GM04504 (cell line): ENCODE results near the gene FOXP4.
A peak's percentile ranks its signal among the peaks of the same experiment; 100 is the strongest.

Experiments used
- DNase-seq: peaks from one replicate; pipeline ENCODE4 v3.0.0-alpha.2; 2012; ENCODE audit warnings: low read depth

Gene FOXP4

GRCh38 chr6:41519745-41520699 is 26.2 kb upstream of the FOXP4 start:
- no peak for DNase-seq

- no peak for DNase-seq
These were observed 23.2 kb upstream of the FOXP4 start for GRCh38 chr6:41522780-41523548.

DNA sequence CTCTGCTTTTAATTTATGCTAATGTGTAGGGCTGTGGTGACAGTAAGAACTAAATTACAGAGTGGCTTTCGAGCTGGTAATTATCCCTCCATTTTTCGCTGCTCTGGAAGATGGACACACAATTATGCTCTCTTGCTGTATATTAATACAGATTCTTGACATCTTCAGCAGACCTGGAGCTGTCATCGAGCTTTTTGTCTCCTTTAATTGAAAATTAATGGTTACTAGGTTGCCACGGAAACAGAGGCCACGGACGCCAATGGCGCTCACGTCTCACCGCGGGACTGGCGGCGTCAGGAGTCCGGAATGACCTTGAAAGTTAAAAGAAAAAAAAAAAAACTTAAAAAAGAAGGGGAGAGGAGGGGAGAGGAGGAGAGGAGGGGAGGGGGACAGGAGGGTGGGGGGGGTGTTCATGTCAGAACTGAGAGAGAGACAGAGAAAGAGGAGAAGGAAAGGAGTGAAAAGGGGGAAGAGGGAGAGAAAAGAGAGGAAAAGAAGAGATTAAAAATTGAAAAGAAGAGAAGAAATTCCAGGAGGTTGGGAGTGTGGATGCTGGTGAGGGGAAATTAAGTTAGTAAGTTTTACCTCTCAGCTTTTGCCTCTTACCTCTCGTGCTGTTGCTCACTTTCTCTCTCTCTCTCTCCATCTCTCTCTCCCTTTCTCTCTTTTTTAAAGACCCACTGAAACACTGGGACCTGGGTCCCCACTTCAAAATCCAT is 22.1 kb upstream of the FOXP4 start:
- no peak for DNase-seq

GRCh38 chr6:41524634-41525011 is 21.6 kb upstream of the FOXP4 start:
- DNase-seq: no peak

DNA sequence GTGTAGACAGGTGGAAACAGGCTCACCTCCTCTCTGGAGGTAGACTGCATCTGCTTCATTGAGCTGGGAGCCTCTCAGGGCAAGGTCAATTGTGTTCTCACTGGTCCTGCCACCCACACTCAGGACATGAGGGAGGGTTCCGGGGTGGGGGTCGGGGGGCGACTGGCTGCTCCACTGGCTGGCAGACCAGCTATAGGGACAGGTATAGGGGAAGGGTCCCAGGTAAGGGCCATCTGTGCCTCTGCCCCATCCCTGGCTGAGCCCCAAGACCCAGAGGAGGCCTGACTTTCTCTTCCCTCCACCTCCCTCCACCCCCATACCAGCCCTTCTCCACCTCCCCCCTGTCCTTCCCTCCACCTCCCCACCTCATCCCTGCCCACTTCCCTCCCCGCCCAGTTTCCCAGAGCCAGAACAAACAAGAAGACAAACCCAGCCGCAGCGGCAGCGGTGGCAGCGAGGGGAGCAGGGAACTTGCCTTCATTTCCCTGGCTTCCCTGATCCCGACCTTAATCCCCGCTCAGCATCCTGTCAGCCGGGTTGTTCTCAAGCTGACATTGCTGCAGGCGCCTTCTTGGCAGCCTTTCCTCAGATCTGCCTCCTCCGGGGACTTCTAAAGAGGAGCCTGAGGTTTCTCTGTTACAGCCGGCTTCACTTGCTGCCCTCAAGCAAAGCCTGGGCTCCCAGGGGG is 18.3 kb upstream of the FOXP4 start:
- DNase-seq: no peak

DNA sequence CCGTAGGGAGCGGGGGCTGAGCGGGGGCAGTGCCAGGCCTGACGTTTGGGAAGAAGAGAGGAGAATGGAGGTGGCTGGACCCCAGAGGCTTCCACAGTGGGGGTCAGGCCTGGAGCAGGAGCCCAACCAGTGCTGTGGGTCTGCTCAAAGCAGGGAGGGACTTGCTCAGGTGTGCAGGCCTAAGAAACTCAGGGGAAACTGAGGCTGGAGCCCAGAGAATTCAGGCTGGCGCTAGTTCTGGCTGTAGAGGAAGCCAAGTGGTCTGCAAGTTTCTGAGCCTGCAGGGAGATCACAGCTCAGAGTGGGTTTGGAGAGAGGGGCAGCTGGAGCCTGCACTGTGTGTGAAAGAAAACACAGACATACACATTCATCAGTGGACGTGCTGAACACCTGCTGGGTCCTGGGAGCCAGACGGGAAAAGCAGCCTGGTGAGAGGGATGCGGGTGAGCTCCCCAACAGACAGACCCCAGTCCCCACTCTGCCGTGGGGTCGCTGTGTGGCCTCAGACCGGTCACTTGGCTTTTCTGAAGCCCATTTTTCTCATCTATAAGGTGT is 17.7 kb upstream of the FOXP4 start:
- DNase-seq: no peak

DNA sequence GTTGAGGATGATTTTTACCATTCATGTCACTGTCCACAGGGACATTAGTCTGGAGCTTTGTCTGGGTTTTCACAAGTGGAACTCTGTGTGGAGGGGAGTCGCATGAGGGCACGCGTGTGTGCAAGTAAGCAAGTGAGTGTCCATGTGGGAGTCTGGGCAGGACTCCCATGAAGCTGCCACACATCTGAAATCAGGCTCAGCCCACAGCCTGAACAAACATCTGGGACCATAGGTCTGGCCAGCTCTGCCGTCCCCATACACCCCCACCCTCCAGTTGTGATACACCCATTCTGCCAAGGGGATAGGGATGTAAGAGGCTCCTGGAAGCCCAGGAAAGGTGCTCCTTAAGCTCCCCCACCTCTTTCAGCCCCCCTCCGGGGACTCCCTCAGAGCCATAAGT is 17.1 kb upstream of the FOXP4 start:
- DNase-seq: no peak

- no peak for DNase-seq
These were observed 16.2 kb upstream of the FOXP4 start for GRCh38 chr6:41529970-41530369.

GRCh38 chr6:41530476-41530875 is 15.7 kb upstream of the FOXP4 start:
- no peak for DNase-seq

DNA sequence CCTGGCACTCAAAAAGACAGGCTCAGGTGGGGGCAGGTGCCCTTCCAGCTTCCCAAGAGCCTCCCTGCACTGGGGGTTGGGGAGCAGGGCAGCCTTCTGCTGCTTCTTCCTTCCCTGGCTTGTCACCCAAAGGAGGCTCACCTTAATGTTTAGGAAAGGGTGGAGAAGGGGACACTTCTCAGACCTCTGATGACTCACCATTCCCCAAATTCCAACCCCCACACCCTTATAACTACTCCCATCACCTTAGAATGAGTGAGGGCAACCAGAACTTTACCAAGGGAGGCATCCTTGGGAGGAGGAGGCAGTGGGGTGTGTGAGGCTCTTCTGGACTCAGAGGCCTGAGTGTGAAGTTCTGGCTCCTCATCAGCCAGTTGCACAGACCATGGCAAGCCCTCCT is 15.2 kb upstream of the FOXP4 start:
- DNase-seq: no peak

- DNase-seq: peak; percentile 68
These were observed 14.3 kb upstream of the FOXP4 start for GRCh38 chr6:41531591-41532582.

DNA sequence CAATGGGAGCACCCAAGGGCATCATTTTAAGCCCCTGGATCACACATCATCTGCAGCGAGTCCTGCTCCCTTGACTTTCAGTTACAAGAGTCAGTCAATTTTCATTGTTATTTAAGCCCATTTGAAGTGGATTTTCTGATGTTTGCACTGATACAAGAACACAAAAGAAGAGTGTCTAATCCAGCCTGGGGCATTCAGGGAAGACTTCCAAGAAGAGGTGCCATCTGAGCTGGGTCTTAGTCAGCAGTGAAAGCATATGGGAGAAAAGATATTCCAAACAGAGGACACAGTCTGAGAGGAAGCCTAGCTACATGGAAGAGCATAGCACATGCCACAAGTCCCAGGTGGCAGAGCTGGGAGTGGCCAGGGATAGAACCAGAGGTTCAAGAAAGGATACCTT is 10.4 kb upstream of the FOXP4 start:
- no peak for DNase-seq

DNA sequence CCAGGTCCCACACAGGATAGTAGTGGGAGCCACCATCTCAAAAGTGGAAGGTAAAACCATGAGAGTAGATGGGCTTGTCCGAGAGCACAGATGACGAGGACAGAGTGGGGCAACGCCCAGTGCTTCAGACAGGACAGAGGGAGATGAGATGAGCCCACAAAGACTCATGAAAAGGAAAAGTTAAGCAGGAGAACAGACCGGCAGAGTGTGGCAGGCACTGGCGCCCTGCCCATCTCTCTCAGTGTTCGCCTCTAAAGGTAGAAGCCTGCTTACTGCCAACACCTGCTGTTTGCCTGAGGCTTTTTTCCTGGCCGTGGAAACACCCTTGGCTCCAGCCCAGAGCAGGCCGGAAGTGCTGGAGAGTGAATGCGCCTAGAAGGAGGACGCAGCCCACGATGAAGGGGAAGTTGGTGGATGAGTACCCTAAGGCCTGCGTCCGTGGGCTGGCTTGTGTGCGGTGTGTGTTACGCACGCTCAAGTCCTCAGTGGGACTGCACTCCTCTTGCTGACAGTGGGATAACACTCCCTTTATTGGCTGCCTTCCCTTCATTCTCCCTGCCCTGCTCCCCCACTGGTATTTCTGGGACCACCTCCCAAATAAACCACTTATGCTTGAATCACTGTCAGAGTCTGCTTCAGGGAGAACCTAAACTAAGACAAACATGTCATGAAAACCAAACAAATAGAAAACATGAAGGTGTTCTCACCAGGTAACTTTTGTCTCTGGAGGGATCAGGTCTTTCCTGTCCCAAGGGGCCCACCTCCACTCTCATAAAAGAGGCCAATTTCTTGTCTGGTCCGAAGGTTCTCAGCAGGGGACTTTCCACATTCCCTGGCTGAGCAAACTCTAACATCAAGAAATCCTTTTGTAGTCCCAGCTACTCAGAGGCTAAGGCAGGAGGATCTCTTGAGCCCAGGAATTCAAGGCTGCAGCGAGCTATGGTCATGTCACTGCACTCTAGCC is 9.1 kb upstream of the FOXP4 start:
- no peak for DNase-seq

DNA sequence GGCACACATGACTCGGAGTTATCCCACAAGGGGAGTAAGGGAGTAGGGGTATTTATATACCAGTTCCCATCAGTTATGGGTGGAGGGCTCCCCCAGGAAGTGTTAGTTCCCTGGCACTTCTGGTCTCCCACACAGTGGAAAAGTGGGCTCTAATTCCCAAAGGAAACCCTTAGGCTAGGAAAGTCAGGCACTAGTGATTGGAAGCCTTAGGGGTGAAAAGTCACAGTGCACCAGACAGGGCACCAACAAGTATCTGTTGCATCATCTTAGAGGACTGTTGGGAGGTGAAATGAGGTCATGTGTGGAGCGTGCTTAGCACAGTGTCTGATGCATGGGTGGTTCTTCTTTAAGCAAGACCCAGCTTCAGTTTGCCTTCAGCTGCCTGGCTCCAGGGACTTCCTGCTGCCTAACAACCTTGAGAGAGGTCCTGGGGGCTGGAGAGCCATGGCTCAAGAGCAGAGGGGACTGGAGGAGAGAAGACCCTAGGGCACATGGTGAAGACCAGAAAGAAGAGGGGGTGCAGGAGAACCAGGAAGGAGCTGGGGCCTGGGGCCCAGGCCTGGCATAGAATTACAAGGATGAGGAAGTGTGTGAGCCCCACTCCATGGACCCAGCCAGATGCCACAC is 7.5 kb upstream of the FOXP4 start:
- no peak for DNase-seq

GRCh38 chr6:41539204-41539603 is 7.0 kb upstream of the FOXP4 start:
- DNase-seq: no peak

DNA sequence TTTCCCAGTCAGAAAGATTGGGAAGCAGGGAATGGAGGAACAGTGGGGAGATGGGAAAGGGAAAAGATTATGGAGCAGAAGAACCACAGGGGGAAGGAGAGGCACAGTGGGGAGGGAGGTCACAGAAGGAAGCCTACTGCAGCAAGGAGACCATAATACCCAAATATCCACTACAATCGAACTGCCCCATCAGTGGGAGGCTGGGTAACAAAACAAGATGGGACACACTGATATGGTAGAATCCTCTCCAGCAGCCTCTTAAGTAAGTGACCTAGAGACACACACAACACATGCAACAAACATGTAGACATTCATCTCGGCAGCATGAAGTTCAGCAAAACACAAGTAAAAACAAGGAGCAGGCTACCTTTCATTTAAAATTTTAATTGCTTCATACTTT is 4.8 kb upstream of the FOXP4 start:
- DNase-seq: no peak

DNA sequence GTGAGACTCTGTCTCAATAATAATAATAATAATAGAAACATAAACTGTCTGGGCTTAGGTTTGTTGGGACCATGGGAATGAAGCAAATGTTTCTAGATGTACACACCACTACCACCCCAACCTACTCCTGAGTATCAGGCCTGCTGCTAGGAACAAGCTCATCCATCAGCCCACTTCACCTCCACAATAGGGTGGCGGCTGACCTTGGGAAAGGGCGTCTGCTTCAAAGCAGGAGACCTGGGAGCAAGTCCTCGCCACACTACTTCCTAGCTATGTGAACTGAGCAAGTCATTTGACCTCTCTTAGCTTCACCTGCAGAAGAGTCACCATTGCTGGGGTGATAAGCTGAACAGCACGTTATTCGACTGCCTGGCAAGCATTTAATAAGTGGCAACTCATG is 3.1 kb upstream of the FOXP4 start:
- no peak for DNase-seq

DNA sequence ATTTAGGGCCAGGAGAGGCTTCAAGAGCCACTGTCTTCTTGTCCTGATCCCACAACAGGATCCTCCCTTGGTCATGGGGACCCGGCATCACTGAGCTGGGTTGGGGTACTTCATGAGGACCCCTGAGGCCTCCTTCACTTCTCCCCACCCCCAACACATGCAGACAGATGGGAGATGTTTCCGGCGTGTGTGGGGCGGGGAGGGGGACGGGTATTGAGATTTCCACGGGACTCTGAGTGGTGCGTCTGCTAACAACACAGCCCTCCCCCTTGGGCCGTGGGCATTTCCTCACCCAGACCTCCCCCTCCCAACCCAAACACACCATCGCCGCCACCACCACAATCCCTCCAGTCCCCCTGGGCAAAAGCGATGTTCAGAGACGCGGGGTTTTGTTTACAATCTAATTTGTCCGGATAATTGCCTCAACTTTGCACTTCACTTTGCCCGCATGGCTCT is 906 bp upstream of the FOXP4 start:
- no peak for DNase-seq

GRCh38 chr6:41546475-41546865 is 289 bp downstream of the FOXP4 start:
- DNase-seq: no peak
